Endodermal cell (in vitro differentiated cells): Measurements from ENCODE around the gene FGA. TPM values are rescaled to one million over a fixed set of nuclear protein-coding genes. Genes with fewer than 3 reads are reported as not detected.

Experiments
- DNase-seq: peaks from one replicate; pipeline ENCODE4 v3.0.0-alpha.2; 2017
- H3K27ac ChIP-seq: 2 replicates; pipeline ENCODE4 v1.5.1; 2013; ENCODE audit warnings: mild to moderate bottlenecking, low read depth, low read length, moderate library complexity
- H3K27me3 ChIP-seq: 2 replicates; pipeline ENCODE4 v1.6.1; 2013; ENCODE audit warnings: mild to moderate bottlenecking, low read length, moderate library complexity; ENCODE audit not compliant: insufficient read depth, control insufficient read depth, poor library complexity, severe bottlenecking
- H3K36me3 ChIP-seq: 2 replicates; pipeline ENCODE4 v1.7.0; 2013; ENCODE audit warnings: mild to moderate bottlenecking, low read length, moderate library complexity; ENCODE audit not compliant: control insufficient read depth, insufficient read depth
- H3K4me1 ChIP-seq: one replicate; pipeline ENCODE4 v1.7.0; 2013; ENCODE audit warnings: low read length; ENCODE audit not compliant: control insufficient read depth, insufficient read depth
- H3K4me3 ChIP-seq: 2 replicates; pipeline ENCODE4 v1.5.1; 2013; ENCODE audit warnings: mild to moderate bottlenecking, low read length, moderate library complexity
- H3K9ac ChIP-seq: 2 replicates; pipeline ENCODE4 v1.6.1; 2013; ENCODE audit warnings: mild to moderate bottlenecking, low read length, moderate library complexity; ENCODE audit not compliant: poor library complexity, severe bottlenecking; ENCODE audit errors: extremely low read depth
- H3K9me3 ChIP-seq: 2 replicates; pipeline ENCODE4 v1.6.1; 2013; ENCODE audit warnings: mild to moderate bottlenecking, low read length, moderate library complexity; ENCODE audit not compliant: control insufficient read depth
- H3K27ac Mint-ChIP-seq: 2 replicates; pipeline ENCODE4 v1.8.0; 2020; ENCODE audit warnings: mixed read lengths
- H3K27me3 Mint-ChIP-seq: 2 replicates; pipeline ENCODE4 v1.8.0; 2021; ENCODE audit warnings: mild to moderate bottlenecking, mixed read lengths; ENCODE audit not compliant: insufficient read depth
- H3K36me3 Mint-ChIP-seq: 2 replicates; pipeline ENCODE4 v1.8.0; 2020; ENCODE audit warnings: low read depth, mixed read lengths
- H3K4me1 Mint-ChIP-seq: 2 replicates; pipeline ENCODE4 v1.8.0; 2020; ENCODE audit warnings: mixed read lengths
- H3K4me3 Mint-ChIP-seq: 2 replicates; pipeline ENCODE4 v1.8.0; 2020; ENCODE audit warnings: mild to moderate bottlenecking, moderate library complexity, mixed read lengths
- H3K9me3 Mint-ChIP-seq: 2 replicates; pipeline ENCODE4 v1.8.0; 2020; ENCODE audit warnings: mild to moderate bottlenecking, mixed read lengths
- CTCF ChIP-seq: fragments of 200-600 bp; sonication (generic); conservative IDR thresholded peaks from 2 replicates; pipeline ENCODE4 v1.5.0; 2021; ENCODE audit warnings: antibody characterized with exemption, mild to moderate bottlenecking
- WGBS, 2 experiments: methylation state at CpG; one replicate each; pipeline versions ENCODE4 v1.1.5 to v1.1.7; 2013; ENCODE audit warnings: missing lambda C conversion rate in 2 of 2, mixed read lengths in 1 of 2; ENCODE audit not compliant: insufficient coverage in 1 of 2, insufficient read length in 1 of 2; 5-methylcytosine and 5-hydroxymethylcytosine counted together
- total RNA-seq, 2 donors: library from RNA; stranded (reverse); fragmentation: NEBNext Ultra II Directional in 1 of 2; extraction: Animal tissue kit (Norgen Biotek cat#: 25700) in 1 of 2; gene quantifications; 2 replicates in 1 of 2; 3 replicates in 1 of 2; pipeline ENCODE4 v1.2.1, GENCODE V29; 2021

FGA gene
- total RNA-seq, 2 donors from 2014 or later = 3.1 to 3.7 TPM

GRCh38 chr4:154566639-154567204 is 23.8 kb downstream of the FGA start:
- Histone ChIP-seq H3K9ac (no peak overlapping the region), H3K4me3 (no peak overlapping the region), H3K36me3 (no peaks in the 10 kb centered on the region), H3K4me1 (no peaks in the 10 kb centered on the region), H3K9me3 (no peaks in the 10 kb centered on the region), H3K27ac (no peak overlapping the region), H3K27me3 (no peaks in the 10 kb centered on the region)
- Mint-ChIP-seq H3K9me3 (no peaks in the 10 kb centered on the region), H3K36me3 (no peaks in the 10 kb centered on the region), H3K4me1 (no peaks in the 10 kb centered on the region), H3K27ac (no peak overlapping the region), H3K27me3 (no peaks in the 10 kb centered on the region), H3K4me3 (no peak overlapping the region)
- TF ChIP-seq CTCF = no peak
- 92 to 100% methylated on average over 3 to 5 of the region's 5 CpGs for WGBS, 2 experiments
- no peak for DNase-seq

DNA sequence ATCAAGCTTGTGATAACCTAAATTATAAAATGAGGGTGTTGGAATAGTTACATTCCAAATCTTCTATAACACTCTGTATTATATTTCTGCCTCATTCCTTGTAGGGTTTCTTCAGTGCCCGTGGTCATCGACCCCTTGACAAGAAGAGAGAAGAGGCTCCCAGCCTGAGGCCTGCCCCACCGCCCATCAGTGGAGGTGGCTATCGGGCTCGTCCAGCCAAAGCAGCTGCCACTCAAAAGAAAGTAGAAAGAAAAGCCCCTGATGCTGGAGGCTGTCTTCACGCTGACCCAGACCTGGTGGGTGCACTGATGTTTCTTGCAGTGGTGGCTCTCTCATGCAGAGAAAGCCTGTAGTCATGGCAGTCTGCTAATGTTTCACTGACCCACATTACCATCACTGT is 24.8 kb downstream of the FGA start:
- WGBS, 2 experiments = 80 to 92% methylated on average over 1 to 6 of the region's 6 CpGs
- H3K4me1 Mint-ChIP-seq = no peaks in the 10 kb centered on the region

GRCh38 chr4:154564311-154564710 is 26.2 kb downstream of the FGA start:
- H3K4me3 Mint-ChIP-seq = no peak overlapping the region
- no peaks in the 10 kb centered on the region for H3K9me3 Mint-ChIP-seq
- H3K27me3 Mint-ChIP-seq = no peaks in the 10 kb centered on the region
- peaks cover 10% of the 10 kb centered on the region for H3K4me1 Mint-ChIP-seq
- no peak overlapping the region for H3K27ac ChIP-seq
- TF ChIP-seq CTCF = no peak
- H3K4me1 ChIP-seq = no peaks in the 10 kb centered on the region
- no CpG with 5 or more reads among the region's 1 CpG for WGBS, 2 experiments
- no peaks in the 10 kb centered on the region for H3K36me3 ChIP-seq
- no peaks in the 10 kb centered on the region for H3K27me3 ChIP-seq
- no peak overlapping the region for H3K4me3 ChIP-seq
- H3K9me3 ChIP-seq = no peaks in the 10 kb centered on the region
- H3K36me3 Mint-ChIP-seq = no peaks in the 10 kb centered on the region
- H3K9ac ChIP-seq = no peak overlapping the region
- no peak overlapping the region for H3K27ac Mint-ChIP-seq
- DNase-seq = no peak

More for the DNA sequence above, 24.8 kb downstream of the FGA start:
- H3K4me3 Mint-ChIP-seq = no peak overlapping the region
- H3K27ac Mint-ChIP-seq = no peak overlapping the region
- Histone ChIP-seq H3K9me3 (no peaks in the 10 kb centered on the region), H3K27ac (no peak overlapping the region), H3K36me3 (no peaks in the 10 kb centered on the region), H3K4me1 (no peaks in the 10 kb centered on the region), H3K9ac (no peak overlapping the region), H3K27me3 (no peaks in the 10 kb centered on the region), H3K4me3 (no peak overlapping the region)
- H3K27me3 Mint-ChIP-seq = no peaks in the 10 kb centered on the region
- TF ChIP-seq CTCF = no peak
- no peaks in the 10 kb centered on the region for H3K9me3 Mint-ChIP-seq
- no peaks in the 10 kb centered on the region for H3K36me3 Mint-ChIP-seq
- no peak for DNase-seq
